Body of pancreas (tissue), 4 donors: ENCODE data around the gene CTNND2.

Experiments
- POLR2A ChIP-seq, 3 donors: fragments of 450-650 bp; IDR thresholded peaks; one replicate each; pipeline ENCODE4 v1.6.1; 2016; ENCODE audit warnings: antibody characterized with exemption in 3 of 3, mild to moderate bottlenecking in 2 of 3
- TF ChIP-seq, protein P1 (sequence below), 7 experiments: fragments of 450-650 bp in 4 of 7; fragments of 200-600 bp in 3 of 7; sonication (generic) in 3 of 7; IDR thresholded peaks; one replicate each; pipeline ENCODE4 v1.5.1; 2016 to 2019; ENCODE audit warnings: antibody characterized with exemption in 7 of 7

- TF ChIP-seq, protein P1, sequence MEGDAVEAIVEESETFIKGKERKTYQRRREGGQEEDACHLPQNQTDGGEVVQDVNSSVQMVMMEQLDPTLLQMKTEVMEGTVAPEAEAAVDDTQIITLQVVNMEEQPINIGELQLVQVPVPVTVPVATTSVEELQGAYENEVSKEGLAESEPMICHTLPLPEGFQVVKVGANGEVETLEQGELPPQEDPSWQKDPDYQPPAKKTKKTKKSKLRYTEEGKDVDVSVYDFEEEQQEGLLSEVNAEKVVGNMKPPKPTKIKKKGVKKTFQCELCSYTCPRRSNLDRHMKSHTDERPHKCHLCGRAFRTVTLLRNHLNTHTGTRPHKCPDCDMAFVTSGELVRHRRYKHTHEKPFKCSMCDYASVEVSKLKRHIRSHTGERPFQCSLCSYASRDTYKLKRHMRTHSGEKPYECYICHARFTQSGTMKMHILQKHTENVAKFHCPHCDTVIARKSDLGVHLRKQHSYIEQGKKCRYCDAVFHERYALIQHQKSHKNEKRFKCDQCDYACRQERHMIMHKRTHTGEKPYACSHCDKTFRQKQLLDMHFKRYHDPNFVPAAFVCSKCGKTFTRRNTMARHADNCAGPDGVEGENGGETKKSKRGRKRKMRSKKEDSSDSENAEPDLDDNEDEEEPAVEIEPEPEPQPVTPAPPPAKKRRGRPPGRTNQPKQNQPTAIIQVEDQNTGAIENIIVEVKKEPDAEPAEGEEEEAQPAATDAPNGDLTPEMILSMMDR (IDR thresholded peaks at IDR 0.05): no peak
- TF ChIP-seq POLR2A (IDR thresholded peaks at IDR 0.05): no peak
These were observed 167.2 kb downstream of the CTNND2 start for GRCh38 chr5:11737010-11737409.
